ENCODE measurements around the gene THSD4. TPM values are rescaled to one million over a fixed set of nuclear protein-coding genes. Genes with fewer than 3 reads are reported as not detected.

THSD4 gene
- polyA plus RNA-seq, 1 experiment, result 18.8 TPM

DNA sequence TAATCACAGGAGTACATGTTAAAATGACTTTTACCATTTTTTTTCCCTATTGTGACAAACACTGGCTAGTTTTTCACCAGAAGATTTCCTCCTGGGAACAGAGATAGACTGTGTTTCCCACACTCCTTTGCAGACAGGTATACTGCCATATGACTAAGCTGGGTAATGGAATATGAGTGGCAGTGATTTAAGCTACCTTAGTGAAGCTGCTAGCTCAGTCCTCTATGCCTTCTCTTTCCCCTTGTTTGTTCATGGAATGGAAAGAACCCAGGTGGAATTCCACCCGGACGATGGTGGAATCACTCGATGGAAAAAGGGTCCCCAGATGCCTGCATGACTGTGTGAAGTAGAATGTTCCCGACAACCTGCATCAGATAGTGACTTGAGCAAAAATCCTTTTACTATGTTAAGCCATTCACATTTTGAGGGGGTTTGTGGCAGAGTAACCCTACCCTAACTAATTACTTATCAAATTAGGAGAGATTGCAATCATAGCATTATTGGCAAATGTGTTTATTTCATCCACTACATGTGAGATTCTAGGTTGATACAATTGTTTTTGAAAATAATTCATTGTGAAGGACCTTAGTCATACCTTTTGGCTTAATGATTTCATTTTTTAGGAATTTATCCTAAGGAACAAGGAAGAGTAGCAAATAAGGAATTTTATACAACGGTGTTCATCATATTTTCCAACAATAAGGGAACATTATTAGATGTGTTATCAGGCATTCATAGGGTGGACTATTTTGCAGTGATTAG is 16.5 kb downstream of the THSD4 start:
- Histone ChIP-seq H3K4me3 (ENCODE audit: low read depth, low read length) (no peak overlapping the region), H3K27me3 (ENCODE audit: control insufficient read depth, insufficient read depth, low read length) (no peaks in the 10 kb centered on the region), H3K36me3 (ENCODE audit: control insufficient read depth, insufficient read depth, low read length) (no peaks in the 10 kb centered on the region)
- TF ChIP-seq, protein P1, sequence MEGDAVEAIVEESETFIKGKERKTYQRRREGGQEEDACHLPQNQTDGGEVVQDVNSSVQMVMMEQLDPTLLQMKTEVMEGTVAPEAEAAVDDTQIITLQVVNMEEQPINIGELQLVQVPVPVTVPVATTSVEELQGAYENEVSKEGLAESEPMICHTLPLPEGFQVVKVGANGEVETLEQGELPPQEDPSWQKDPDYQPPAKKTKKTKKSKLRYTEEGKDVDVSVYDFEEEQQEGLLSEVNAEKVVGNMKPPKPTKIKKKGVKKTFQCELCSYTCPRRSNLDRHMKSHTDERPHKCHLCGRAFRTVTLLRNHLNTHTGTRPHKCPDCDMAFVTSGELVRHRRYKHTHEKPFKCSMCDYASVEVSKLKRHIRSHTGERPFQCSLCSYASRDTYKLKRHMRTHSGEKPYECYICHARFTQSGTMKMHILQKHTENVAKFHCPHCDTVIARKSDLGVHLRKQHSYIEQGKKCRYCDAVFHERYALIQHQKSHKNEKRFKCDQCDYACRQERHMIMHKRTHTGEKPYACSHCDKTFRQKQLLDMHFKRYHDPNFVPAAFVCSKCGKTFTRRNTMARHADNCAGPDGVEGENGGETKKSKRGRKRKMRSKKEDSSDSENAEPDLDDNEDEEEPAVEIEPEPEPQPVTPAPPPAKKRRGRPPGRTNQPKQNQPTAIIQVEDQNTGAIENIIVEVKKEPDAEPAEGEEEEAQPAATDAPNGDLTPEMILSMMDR (IDR thresholded peaks at IDR 0.05; ENCODE audit: insufficient read depth, low read depth, low read length), result no peak
- ChIA-PET CTCF (interaction anchor here (1.5 kb wide), 1 partner anchor 96 kb away, joined by 3 read pairs; no protein-coding TSS in a partner anchor), POLR2A (no interaction called here)
- no peak for DNase-seq (ENCODE audit: low read depth)

GRCh38 chr15:71133747-71134472 is 18.6 kb downstream of the THSD4 start:
- DNase-seq (ENCODE audit: low read depth), result no peak
- TF ChIP-seq, protein P1 (IDR thresholded peaks at IDR 0.05; ENCODE audit: insufficient read depth, low read depth, low read length), result no peak
- Histone ChIP-seq H3K4me3 (ENCODE audit: low read depth, low read length) (no peak overlapping the region), H3K36me3 (ENCODE audit: control insufficient read depth, insufficient read depth, low read length) (no peaks in the 10 kb centered on the region), H3K27me3 (ENCODE audit: control insufficient read depth, insufficient read depth, low read length) (no peaks in the 10 kb centered on the region)
- ChIA-PET CTCF (interaction anchor here (1.5 kb wide), 1 partner anchor 14 kb away, joined by 6 read pairs; no protein-coding TSS in a partner anchor), POLR2A (no interaction called here)

- Histone ChIP-seq H3K36me3 (ENCODE audit: control insufficient read depth, insufficient read depth, low read length) (no peaks in the 10 kb centered on the region), H3K4me3 (ENCODE audit: low read depth, low read length) (no peak overlapping the region), H3K27me3 (ENCODE audit: control insufficient read depth, insufficient read depth, low read length) (no peaks in the 10 kb centered on the region)
- ChIA-PET CTCF (interaction anchor here (0.6 kb wide), 2 partner anchors 116 to 266 kb away, joined by 3 read pairs; no protein-coding TSS in a partner anchor), POLR2A (interaction anchor here (0.7 kb wide), 1 partner anchor 10 kb away, joined by 5 read pairs; no protein-coding TSS in a partner anchor)
- TF ChIP-seq, protein P1 (IDR thresholded peaks at IDR 0.05; ENCODE audit: insufficient read depth, low read depth, low read length), result no peak
- DNase-seq (ENCODE audit: low read depth), result peak; percentile 54
Measured at GRCh38 chr15:71136159-71136783, 21.0 kb downstream of the THSD4 start.

- POLR2A ChIA-PET, result no interaction called here
- TF ChIP-seq, protein P1 (IDR thresholded peaks at IDR 0.05; ENCODE audit: insufficient read depth, low read depth, low read length), result peak; percentile 41
- Histone ChIP-seq H3K27me3 (ENCODE audit: control insufficient read depth, insufficient read depth, low read length) (no peaks in the 10 kb centered on the region), H3K4me3 (ENCODE audit: low read depth, low read length) (no peak overlapping the region), H3K36me3 (ENCODE audit: control insufficient read depth, insufficient read depth, low read length) (no peaks in the 10 kb centered on the region)
- no peak for DNase-seq (ENCODE audit: low read depth)
- CTCF ChIA-PET, result interaction anchor here (0.6 kb wide), 1 partner anchor 115 kb away, joined by 3 read pairs; no protein-coding TSS in a partner anchor
Measured at GRCh38 chr15:71136793-71137518, 21.7 kb downstream of the THSD4 start.

Data from BJ (cell line).